Mucosa of rectum (tissue), 2 donors: Measurements from ENCODE around the gene EVPL.

Experiments used
- H3K27ac ChIP-seq, 2 donors: one replicate each; pipeline ENCODE4 v1.7.0; 2013; ENCODE audit warnings: inconsistent platforms in 2 of 2, low read depth in 2 of 2, low read length in 2 of 2
- H3K27me3 ChIP-seq, 2 donors: one replicate each; pipeline ENCODE4 v1.7.0; 2013; ENCODE audit warnings: low read length in 2 of 2; ENCODE audit not compliant: control insufficient read depth in 2 of 2, insufficient read depth in 2 of 2
- H3K36me3 ChIP-seq, 2 donors: one replicate each; pipeline ENCODE4 v1.7.0; 2013; ENCODE audit warnings: low read length in 2 of 2; ENCODE audit not compliant: control insufficient read depth in 2 of 2, insufficient read depth in 2 of 2
- H3K4me1 ChIP-seq, 2 donors: one replicate each; pipeline ENCODE4 v1.7.0; 2013; ENCODE audit warnings: low read length in 2 of 2, mild to moderate bottlenecking in 1 of 2; ENCODE audit not compliant: control insufficient read depth in 2 of 2, insufficient read depth in 2 of 2
- H3K4me3 ChIP-seq, 2 donors: one replicate each; pipeline ENCODE4 v1.7.0; 2013; ENCODE audit warnings: low read length in 2 of 2
- H3K9ac ChIP-seq, 2 donors: one replicate each; pipeline ENCODE4 v1.7.0; 2013; ENCODE audit warnings: low read length in 2 of 2, low read depth in 1 of 2, mild to moderate bottlenecking in 1 of 2
- H3K9me3 ChIP-seq, 2 donors: one replicate each; pipeline ENCODE4 v1.7.0; 2013; ENCODE audit warnings: low read length in 2 of 2; ENCODE audit not compliant: control insufficient read depth in 2 of 2
- donor health status: healthy.
- donor health status: Normal muscosa, but diverticular disease.

The EVPL gene

GRCh38 chr17:75998327-75998795 lies 28.7 kb downstream of the EVPL start:
- Histone ChIP-seq H3K4me1 (peaks cover 67% of the 10 kb centered on the region in 2 donors), H3K9me3 (no peaks in the 10 kb centered on the region), H3K9ac (peak overlapping the region; percentile 24 to 41), H3K27me3 (no peaks in the 10 kb centered on the region), H3K27ac (peak overlapping the region; percentile 95 to 97), H3K4me3 (no peak overlapping the region), H3K36me3 (peaks cover 0 to 11% of the 10 kb centered on the region in 2 donors)

DNA sequence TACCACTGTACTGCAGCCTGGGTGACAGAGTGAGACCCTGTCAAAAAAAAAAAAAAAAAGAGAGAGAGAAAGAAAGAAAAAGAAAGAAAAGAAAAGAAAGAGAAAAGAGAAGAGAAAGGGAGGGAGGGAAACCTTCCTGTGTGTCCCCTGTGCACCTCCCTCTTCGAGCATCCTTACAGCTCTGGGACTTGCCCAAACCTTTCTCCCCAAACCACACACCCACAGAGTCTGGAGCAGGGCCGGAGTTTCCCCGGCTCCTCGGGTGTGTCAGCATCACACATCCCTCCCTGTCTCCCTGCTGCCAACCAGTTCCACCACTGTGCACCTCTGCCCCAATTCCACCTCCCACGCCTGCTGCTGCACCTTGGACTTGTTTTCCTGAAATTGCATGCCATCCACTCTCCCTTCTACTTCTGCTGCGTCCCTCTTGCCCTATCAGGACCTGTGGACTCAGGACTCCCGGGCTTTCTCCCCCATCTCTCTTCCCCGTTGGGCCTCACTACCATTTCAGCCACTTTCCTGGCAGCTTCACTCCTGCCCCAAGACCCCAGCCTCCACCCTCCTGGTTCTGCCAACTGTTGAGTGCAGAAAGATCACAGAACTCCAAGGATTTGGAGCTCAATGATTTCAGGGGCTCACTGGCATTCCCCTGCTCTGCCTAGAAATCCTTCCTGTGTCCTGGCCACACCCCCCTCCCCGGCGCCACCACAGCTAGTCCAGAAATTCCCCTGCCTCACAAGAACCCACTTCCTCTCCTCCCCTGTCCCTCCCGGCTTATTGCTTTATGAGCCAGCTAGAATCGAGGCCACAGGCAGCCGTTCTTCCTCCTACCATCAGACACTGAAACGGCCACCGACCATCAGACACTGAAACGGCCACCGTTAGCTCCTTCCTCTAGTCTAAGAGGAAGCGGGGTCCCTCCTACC lies 30.2 kb downstream of the EVPL start:
- peaks cover 59 to 60% of the 10 kb centered on the region in 2 donors for H3K4me1 ChIP-seq
- H3K9ac ChIP-seq: peak overlapping the region; percentile 69 to 72
- H3K36me3 ChIP-seq: peaks cover 0 to 6% of the 10 kb centered on the region in 2 donors
- no peaks in the 10 kb centered on the region for H3K9me3 ChIP-seq
- peak overlapping the region; percentile 95 to 97 for H3K27ac ChIP-seq
- peak overlapping the region; percentile 37 to 50 for H3K4me3 ChIP-seq
- H3K27me3 ChIP-seq: no peaks in the 10 kb centered on the region

DNA sequence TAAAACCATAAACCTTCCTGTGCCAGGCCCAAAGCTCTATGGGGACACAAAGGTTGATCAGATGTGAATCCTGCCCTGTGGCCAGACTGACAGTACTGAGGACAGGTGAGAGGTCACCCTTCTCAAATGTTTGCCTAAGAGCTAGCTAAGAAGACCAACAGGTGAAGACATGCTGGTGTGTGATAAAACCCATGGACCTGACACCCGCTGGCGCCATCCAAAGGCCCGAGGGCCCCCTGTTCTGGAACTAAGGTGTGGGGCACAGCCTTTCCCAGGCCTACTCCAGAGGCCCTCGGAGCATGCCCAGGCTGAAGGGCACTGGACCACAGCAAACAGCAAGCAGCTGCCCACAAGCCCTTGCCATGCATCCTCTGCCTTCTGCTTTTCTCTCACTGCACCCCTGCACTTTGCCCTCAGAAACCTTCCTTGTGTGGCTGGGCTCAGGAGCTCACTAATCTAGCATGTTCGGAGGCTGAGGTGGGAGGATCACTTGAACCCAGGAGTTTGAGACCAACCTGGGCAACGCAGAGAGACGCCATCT lies 31.7 kb downstream of the EVPL start:
- H3K27ac ChIP-seq: peak overlapping the region; percentile 34 to 97
- no peak overlapping the region for H3K4me3 ChIP-seq
- peaks cover 45% of the 10 kb centered on the region in 2 donors for H3K4me1 ChIP-seq
- H3K9ac ChIP-seq: no peak overlapping the region
- peaks cover 3 to 6% of the 10 kb centered on the region in 2 donors for H3K36me3 ChIP-seq
- H3K9me3 ChIP-seq: no peaks in the 10 kb centered on the region
- H3K27me3 ChIP-seq: no peaks in the 10 kb centered on the region

DNA sequence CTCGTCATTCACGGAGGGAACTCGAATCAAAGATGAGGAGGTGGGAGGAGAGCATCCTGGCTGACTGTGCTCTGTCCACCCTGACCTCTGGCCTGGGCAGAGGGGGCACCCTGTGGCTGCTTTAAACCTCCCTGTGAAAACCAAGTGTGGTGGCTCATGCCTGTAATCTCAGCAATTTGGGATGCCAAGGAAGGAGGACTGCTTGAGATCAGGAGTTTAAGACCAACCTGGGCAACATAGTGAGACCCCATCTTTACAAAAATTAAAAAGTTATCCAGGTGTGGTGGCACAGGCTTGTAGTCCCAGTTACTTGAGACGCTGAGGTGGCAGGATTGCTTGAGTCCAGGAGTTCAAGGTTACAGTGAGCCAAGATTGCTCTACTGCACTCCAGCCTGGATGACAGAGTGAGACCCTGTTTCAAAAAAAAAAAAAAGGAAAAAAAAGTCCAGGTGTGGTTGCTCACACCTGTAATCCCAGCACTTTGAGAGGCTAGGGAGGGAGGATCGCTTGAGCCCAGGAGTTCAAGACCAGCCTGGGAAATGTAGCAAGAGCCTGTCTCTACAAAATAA lies 32.2 kb downstream of the EVPL start:
- Histone ChIP-seq H3K36me3 (peaks cover 3 to 6% of the 10 kb centered on the region in 2 donors), H3K9me3 (no peaks in the 10 kb centered on the region), H3K27me3 (no peaks in the 10 kb centered on the region), H3K27ac (peak overlapping the region; percentile 41 to 97), H3K4me1 (peaks cover 40% of the 10 kb centered on the region in 2 donors), H3K9ac (peak overlapping the region in 1 of 2 donors; percentile 16), H3K4me3 (no peak overlapping the region)

DNA sequence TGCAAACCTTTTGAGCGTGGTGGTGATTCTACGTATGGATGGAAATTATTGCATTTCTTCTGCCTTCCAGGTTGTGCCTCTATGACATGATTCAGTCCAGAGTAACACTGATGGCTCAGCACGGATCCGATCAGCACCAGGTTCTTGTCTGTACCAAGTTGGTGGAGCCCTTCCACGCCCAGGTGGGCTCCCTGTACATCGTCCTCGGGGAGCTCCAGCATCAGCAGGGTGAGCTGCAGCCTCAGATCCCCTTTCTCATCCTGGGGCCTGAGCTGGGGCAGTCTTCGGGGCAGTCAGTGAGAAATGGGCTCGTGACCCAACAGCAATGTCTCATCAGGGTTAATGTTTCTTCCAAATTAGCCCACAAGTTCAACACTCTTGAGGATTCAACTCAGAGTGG lies 35.7 kb downstream of the EVPL start:
- Histone ChIP-seq H3K9ac (no peak overlapping the region), H3K4me3 (no peak overlapping the region), H3K27ac (no peak overlapping the region), H3K9me3 (no peaks in the 10 kb centered on the region), H3K4me1 (peaks cover 13 to 17% of the 10 kb centered on the region in 2 donors), H3K36me3 (peaks cover 6% of the 10 kb centered on the region in 2 donors), H3K27me3 (no peaks in the 10 kb centered on the region)

DNA sequence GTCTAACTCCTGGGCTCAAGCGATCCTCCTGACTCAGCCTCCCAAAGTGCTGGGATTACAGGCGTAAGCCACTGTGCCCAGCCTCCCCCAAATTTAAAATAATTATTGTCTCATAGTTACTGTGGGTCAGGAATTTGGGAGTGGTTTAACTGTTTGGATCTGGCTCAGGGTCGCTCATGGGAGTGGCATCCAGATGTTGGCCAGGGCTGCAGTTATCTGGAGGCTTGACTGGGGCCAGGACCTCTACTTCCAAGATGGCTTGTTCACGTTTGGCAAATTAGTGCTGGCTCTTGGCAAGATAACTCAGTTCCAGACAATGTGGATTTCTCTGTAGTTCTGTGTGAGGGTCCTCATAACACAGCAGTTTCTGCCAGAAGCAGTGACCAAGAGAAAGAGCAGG lies 40.1 kb downstream of the EVPL start:
- no peak overlapping the region for H3K27ac ChIP-seq
- peaks cover 4 to 6% of the 10 kb centered on the region in 2 donors for H3K36me3 ChIP-seq
- no peak overlapping the region for H3K4me3 ChIP-seq
- H3K9ac ChIP-seq: no peak overlapping the region
- H3K9me3 ChIP-seq: no peaks in the 10 kb centered on the region
- no peaks in the 10 kb centered on the region for H3K27me3 ChIP-seq
- H3K4me1 ChIP-seq: peaks cover 6 to 8% of the 10 kb centered on the region in 2 donors

DNA sequence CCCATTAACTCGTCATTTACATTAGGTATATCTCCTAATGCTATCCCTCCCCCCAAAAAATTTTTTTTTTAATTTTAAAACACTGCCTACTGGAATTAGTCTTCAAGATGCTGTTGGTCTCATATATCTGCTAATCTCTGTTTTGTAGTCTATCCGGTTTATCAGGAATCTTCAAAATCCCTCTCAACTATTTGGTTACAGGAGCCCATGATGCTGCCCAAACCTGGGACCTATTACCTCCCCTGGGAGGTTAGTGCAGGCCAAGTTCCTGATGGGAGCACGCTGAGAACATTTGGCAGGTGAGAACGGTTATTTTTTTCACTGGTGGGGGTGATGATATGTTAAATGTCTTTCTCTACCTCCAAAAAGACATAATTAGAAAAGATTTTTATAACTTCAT lies 41.1 kb downstream of the EVPL start:
- peaks cover 6 to 8% of the 10 kb centered on the region in 2 donors for H3K4me1 ChIP-seq
- peaks cover 0 to 4% of the 10 kb centered on the region in 2 donors for H3K36me3 ChIP-seq
- no peak overlapping the region for H3K4me3 ChIP-seq
- H3K9me3 ChIP-seq: no peaks in the 10 kb centered on the region
- no peaks in the 10 kb centered on the region for H3K27me3 ChIP-seq
- H3K27ac ChIP-seq: no peak overlapping the region
- no peak overlapping the region for H3K9ac ChIP-seq

GRCh38 chr17:75983501-75984181 lies 43.5 kb downstream of the EVPL start:
- H3K27ac ChIP-seq: no peak overlapping the region

DNA sequence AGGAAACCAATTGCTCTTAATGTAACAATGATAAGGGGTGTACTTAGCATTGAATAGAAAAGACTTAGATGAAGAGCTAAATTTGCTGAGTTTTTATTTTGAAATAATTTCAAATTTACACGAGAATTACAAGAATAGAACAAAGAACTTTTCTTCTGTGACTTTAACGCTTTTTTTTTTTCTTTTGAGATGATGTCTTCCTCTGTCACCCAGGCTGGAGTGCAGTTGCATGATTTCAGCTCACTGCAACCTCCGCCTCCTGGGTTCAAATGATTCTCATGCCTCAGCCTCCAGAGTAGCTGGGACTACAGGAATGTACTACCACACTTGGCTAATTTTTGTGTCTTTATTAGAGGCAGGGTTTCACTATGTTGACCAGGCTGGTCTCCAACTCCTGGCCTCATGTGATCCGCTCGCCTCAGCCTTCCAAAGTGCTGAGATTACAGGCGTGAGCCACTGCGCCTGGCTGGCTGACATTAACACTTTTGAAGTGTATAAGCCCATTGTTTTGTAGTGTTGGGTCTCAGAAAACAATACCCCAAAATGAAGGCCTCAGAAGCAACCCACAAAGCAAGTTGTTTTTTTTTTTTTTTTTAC lies 46.0 kb downstream of the EVPL start:
- no peak overlapping the region for H3K27ac ChIP-seq
- H3K9ac ChIP-seq: no peak overlapping the region
- H3K36me3 ChIP-seq: peaks cover 0 to 2% of the 10 kb centered on the region in 2 donors
- peaks cover 23 to 30% of the 10 kb centered on the region in 2 donors for H3K4me1 ChIP-seq
- H3K4me3 ChIP-seq: no peak overlapping the region
- H3K27me3 ChIP-seq: no peaks in the 10 kb centered on the region
- H3K9me3 ChIP-seq: no peaks in the 10 kb centered on the region

More at GRCh38 chr17:75983501-75984181, 43.5 kb downstream of the EVPL start:
- no peaks in the 10 kb centered on the region for H3K9me3 ChIP-seq
- peaks cover 0 to 4% of the 10 kb centered on the region in 2 donors for H3K36me3 ChIP-seq
- H3K4me3 ChIP-seq: no peak overlapping the region
- no peaks in the 10 kb centered on the region for H3K27me3 ChIP-seq
- peaks cover 11 to 18% of the 10 kb centered on the region in 2 donors for H3K4me1 ChIP-seq
- no peak overlapping the region for H3K9ac ChIP-seq
